Brain pericyte (primary cell): Measurements from ENCODE around the gene RRAD.
"Not testable (repeated sequence)": the region's sequence is repeated elsewhere in the genome, so short reads cannot be mapped to it uniquely, and the experiment has no call there.

Experiments used
- DNase-seq: peaks from one replicate; pipeline ENCODE4 v3.0.0-alpha.2; 2012; ENCODE audit warnings: low read depth, low spot score

The RRAD gene

DNA sequence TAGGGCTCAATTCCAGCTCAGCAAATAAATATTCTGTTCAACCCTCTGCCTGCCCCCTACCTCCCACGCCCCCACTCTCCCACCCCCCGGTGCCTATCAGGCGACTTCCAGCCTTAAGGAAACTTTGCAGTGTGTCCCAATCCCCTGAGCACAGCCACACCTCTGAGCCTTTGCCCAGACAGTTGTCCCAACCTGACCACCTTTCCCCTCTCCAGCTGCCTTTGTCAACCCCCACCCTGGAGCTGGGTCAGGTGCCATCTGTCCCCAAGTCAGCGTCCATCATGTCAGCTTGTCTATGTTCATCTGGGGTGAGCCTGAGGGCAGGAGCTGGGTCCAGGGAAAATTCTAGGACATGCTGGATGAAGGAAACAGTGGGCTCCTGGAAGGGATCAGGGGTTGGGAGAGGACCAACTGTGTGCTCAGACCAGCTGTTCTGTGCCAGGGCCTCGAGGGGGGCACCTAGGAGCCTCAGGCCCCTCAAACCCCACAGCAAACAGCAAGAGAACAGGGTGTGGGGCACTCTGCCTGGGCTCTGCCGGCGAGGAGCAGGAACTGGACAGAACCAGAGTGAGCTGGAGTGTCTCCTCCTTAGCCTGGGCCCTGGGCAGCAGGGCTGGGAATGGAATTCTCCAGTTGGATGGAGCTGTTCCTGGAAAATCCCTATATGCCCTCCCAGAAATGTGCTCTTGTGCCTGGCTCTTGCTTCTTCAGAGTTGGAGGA, 24.5 kb downstream of the RRAD start:
- no peak for DNase-seq

DNA sequence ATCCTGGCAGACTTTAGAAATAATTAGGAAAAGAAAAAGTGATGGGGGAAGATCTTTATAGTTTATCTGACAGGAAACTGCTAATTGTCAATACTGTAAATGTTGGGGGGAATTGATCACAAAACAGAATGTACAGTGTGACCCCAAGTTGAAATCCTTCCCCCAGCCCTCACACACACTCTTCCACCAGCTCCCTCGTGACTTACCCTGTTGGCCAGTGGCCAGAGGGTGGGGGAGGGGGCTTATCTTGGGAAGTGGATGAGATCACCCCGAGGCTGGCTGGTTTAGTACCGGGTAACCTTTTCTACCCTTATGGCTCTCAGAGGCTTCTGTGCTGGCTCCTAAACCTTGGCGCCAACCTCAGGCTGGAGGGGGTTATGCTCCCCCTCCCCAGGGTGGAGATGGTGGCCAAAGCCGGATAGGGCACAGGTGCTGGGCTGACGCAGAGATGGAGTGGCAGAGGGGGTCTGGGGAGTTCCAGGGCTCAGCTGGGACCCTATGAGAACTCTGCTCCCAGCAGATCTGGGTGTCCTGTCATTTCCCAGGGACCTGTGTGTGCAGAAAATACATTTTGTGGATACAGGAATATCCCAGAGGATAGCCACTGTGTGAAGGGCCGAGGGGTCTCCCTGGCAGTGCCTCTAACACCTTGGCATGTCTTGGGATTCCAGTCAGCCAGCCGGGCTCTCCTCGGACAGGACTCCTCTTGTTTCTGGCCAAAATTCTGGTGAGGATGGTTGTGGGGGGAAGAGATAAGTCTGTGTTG, 25.2 kb downstream of the RRAD start:
- no peak for DNase-seq

- no peak for DNase-seq
Observed at GRCh38 chr16:66899310-66899944, 25.9 kb downstream of the RRAD start.

DNA sequence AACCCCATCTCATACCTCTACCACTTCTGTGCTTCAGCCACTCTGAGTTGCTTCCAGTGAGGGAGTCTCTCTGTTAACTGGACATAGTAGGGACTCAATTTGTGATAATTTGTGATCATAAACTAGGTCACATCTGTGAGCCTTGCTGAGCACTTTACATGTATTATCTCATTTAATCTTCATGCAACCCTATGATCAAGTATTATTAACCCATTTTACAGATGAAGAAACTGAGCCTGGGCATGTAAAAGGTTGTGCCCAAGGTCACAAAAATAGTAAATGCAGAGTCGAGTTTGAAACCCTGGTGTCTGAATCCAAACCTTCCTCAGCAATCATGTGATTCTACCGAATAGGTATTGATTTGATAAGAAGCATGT, 26.4 kb downstream of the RRAD start:
- no peak for DNase-seq

GRCh38 chr16:66898207-66898606, 27.1 kb downstream of the RRAD start:
- no peak for DNase-seq

GRCh38 chr16:66896682-66897081, 28.7 kb downstream of the RRAD start:
- not testable (repeated sequence) for DNase-seq

- no peak for DNase-seq
Observed at GRCh38 chr16:66895999-66896398, 29.3 kb downstream of the RRAD start.

GRCh38 chr16:66895689-66895979, 29.7 kb downstream of the RRAD start:
- no peak for DNase-seq

- DNase-seq: no peak
Observed at GRCh38 chr16:66894948-66895688, 30.2 kb downstream of the RRAD start.

GRCh38 chr16:66894055-66894454, 31.3 kb downstream of the RRAD start:
- no peak for DNase-seq

DNA sequence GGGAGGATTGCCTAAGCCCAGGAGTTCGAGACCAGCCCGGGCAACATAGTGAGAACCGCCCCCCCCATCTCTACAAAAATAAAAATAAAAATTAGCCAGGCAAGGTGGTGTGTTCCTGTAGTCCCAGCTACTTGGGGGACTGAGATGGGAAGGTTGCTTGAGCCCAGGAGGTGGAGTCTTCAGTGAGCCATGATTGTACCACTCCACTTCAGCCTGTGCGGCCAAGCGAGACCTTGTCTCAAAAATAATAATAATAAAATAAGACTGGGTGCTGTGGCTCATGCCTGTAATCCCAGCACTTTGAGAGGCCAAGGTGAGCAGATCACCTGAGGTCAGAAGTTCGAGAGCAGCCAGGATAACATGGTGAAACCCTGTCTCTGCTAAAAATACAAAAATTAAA, 33.5 kb downstream of the RRAD start:
- DNase-seq: no peak

DNA sequence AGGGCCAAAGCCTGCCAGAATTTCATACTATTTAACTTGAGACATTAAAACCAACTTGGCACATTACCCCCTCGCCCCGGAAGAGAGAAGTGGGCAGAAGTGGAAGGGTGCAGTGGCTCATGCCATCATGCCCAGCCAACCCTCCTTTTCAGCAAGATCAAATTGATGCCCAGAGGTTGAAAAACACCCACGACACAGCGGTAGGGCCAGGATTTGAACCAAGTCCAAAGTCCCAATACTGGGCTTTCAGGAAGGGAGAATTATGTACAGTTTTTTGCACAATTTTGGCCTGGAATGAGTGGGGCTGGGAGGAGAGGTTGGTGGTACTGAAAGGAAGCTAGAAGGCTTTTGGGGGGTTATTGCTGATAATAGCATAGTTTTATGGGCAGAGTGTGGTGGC, 34.0 kb downstream of the RRAD start:
- DNase-seq: no peak

GRCh38 chr16:66890799-66891198, 34.5 kb downstream of the RRAD start:
- no peak for DNase-seq

- DNase-seq: no peak
Observed at GRCh38 chr16:66889622-66890021, 35.7 kb downstream of the RRAD start.

- DNase-seq: no peak
Observed at GRCh38 chr16:66888647-66889615, 36.4 kb downstream of the RRAD start.

DNA sequence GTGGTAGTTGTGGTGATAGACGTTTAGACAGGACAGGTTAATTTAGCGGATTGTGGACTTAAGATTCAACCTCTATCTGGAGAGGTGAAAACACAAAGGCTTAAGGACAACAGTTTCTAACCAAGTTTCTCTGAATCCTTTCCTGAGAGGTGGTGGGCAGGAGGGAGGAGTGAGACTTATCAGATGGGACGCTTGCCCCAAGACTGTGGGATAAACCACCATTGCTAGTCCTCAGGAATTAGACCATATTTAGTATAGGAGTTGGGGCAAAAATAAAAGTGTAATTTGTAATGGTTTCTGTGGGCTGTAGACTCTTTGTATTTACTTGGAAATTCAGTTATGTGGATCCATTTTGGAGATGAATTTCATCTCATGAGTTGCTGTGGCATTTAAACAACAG, 38.4 kb downstream of the RRAD start:
- no peak for DNase-seq

DNA sequence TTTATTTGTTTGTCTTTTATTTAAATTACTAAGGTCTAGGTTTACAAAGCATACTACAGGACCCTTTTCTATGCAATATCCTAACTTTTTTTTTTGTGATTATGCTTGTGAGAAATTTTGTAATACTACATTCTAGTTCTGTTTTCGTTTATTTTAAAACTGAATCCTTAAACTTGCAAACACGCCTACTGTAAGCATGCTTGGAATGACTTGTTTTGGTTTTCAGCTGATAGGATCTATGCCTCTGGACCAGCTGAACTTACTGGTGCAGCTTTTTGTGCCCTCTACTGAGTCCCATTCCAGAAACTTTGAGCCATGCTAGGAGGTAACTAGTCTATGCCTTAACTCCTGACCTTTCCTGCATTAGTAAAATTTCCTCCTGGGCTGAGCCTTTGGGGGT, 39.0 kb downstream of the RRAD start:
- DNase-seq: no peak

GRCh38 chr16:66885491-66885890, 39.8 kb downstream of the RRAD start:
- DNase-seq: no peak

- no peak for DNase-seq
Observed at GRCh38 chr16:66882702-66883101, 42.6 kb downstream of the RRAD start.

GRCh38 chr16:66881964-66882508, 43.3 kb downstream of the RRAD start:
- DNase-seq: no peak

DNA sequence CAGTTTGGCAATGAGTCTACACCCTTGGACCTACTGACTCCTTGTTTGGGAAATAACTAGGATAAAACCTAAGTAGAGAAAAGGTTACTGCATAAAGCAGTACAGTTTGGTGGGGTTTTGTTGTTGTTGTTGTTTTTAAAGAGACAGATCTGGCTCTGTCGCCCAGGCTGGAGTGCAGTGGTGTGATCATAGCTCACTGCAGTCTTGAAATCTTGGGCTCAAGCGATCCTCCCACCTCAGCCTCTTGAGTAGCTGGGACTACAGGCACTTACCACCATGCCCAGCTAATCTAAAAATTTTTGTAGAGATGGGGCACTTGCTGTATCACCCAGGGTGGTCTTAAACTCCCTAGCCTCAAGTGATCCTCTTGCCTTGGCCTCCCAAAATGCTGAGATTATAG, 43.8 kb downstream of the RRAD start:
- no peak for DNase-seq
